GM10266 (cell line): ENCODE results near the gene SRCIN1.

Source experiments
- DNase-seq: peaks from one replicate; pipeline ENCODE4 v3.0.0; 2012; ENCODE audit errors: extremely low spot score
- TF ChIP-seq, protein P1 (sequence below): IDR thresholded peaks from 2 replicates; pipeline ENCODE4 v1.5.1; 2012; ENCODE audit warnings: mild to moderate bottlenecking, low read depth; ENCODE audit not compliant: control insufficient read depth, insufficient read depth; ENCODE audit errors: missing control alignments

Gene SRCIN1

DNA sequence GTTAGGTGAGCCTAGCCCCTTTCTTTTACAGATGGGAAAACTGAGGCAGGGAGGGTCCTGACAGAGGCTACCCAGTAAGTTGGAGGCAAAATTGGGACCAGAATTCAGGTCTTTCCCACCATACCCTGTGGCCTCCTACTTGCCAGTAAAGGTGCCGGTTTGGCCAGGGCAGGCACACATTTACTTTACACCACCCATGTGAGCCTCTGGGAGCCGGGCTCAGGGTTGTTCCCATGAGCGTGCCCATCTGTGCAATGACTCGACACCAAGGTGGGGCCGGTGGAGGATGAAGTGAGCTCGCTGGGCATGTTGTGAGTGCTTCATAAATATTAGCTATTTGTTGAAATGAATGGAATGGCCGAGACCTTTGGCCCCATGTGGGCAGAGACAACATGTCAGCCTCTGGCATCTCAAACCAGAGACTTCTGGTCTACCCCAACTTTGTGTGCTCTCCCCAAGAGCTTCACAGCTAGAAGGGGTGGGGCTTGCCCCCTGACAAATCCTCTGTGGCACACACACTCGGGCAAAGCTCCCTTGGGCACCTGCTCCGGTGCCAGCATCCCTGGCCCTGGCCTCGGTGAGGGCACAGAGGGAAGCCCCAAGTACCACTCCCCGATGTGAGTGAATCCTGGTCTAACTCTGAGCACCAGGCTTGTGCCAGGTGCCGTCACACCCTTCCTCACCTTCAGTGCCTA lies 60.1 kb downstream of the SRCIN1 start:
- TF ChIP-seq, protein P1, sequence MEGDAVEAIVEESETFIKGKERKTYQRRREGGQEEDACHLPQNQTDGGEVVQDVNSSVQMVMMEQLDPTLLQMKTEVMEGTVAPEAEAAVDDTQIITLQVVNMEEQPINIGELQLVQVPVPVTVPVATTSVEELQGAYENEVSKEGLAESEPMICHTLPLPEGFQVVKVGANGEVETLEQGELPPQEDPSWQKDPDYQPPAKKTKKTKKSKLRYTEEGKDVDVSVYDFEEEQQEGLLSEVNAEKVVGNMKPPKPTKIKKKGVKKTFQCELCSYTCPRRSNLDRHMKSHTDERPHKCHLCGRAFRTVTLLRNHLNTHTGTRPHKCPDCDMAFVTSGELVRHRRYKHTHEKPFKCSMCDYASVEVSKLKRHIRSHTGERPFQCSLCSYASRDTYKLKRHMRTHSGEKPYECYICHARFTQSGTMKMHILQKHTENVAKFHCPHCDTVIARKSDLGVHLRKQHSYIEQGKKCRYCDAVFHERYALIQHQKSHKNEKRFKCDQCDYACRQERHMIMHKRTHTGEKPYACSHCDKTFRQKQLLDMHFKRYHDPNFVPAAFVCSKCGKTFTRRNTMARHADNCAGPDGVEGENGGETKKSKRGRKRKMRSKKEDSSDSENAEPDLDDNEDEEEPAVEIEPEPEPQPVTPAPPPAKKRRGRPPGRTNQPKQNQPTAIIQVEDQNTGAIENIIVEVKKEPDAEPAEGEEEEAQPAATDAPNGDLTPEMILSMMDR: no peak
- no peak for DNase-seq

DNA sequence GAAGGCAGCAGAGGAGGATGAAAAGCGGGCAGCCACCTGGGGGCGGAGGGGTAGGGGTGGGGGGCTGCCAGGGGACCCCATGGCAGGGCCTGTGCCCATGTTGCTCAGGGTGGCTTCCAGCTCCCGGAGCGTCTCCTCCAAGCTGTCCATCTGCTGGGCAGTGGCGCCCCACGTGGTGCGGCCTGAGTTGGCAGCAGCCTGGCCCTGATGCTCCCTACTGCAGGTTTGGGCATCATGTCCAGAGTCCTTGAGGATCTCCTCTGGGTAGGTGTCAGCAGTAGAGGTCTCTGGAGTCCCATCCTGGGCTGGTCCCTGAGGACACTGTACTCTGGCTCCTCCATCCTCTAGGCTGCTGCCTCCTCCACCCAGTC lies 60.9 kb downstream of the SRCIN1 start:
- TF ChIP-seq, protein P1: no peak
- DNase-seq: no peak

DNA sequence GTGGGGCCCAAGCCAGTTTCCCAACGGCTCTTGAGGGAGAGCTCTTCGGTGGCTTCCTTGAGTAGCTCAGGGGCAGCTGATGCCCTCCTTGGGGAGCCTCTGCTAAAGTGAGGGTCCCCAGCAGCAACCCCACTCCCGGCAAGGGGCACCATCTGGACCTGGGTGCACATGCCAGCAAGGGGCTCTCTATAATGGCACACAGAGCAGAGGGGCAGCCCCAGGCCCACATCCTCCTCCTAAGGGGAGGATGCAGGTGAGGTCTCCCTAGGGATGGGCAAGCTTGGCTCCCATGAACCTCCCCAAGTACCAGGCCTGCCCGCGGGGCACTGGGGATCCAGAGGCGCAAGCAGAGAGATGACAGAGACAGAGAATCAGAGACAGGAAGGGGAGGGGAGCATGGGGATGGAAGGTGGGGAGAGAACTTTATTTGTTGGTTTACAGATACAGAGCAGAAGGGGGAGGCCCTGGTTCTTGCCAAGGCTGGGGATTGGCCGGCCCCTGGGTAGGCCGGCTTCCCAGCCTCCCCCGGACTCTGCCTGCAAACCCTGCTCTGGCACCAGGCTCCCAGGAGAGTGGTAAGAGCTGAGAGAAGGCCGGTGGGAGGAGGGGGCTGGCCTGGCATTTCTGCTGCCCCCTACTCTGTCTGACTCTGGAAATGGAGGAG lies 61.4 kb downstream of the SRCIN1 start:
- DNase-seq: no peak
- TF ChIP-seq, protein P1: no peak

DNA sequence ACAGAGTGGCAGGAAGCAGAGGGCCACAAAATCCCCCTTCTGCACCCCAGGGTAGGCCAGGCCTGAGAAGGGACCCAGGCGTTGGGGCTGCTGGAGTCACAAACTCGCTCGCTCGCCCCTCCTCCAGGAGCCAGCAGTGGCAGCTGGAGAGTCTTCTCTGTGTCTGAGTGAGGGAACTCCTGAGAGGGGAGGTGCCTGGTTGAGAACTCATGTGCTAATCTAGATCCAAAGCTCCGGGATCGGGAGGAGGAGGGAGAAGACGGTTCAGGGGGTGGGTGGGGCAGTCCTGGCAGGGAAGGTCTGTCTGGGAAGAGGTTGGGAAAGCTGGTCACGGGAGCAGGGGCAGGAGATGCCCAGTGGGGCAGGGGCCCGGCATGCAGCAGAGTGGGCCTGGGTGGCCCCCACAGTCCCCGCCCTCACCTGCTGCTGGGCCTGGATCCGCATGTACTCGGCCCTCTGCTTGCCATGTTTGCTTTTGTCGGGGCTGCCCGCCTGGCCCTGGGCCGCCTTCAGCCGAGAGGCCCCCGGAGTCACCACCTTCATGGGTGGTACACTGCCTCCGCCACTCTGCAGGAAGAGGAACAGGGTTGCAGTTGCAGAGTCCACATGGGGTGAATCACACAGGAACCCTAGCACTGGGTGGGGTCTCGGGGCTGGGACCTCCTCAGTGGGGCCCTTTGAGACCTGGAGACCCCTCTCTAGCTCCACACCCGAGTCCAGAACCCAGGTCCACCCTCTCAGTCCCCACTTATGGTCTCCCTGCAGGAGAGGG lies 62.2 kb downstream of the SRCIN1 start:
- TF ChIP-seq, protein P1: no peak
- no peak for DNase-seq

DNA sequence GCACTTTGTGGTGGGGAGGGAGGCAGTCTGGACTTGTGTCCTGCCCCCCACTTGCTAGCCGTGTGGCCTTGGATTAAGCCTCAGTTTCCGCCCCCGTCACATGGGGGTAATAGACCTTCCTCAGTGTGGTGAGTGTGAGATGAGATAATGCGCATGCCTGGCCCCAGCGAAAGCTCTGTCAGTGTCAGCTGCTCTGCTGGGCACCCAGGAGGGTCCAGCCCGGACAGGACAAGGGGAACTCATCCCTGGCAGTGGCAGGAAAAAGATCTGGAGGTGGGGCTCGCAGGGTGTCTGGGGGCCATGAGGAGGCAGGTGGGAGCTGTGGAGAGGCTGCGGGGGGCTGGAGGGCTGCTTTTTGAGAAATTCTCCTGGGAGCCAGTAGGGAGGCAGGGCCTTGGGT lies 63.5 kb downstream of the SRCIN1 start:
- DNase-seq: no peak
- TF ChIP-seq, protein P1: no peak

DNA sequence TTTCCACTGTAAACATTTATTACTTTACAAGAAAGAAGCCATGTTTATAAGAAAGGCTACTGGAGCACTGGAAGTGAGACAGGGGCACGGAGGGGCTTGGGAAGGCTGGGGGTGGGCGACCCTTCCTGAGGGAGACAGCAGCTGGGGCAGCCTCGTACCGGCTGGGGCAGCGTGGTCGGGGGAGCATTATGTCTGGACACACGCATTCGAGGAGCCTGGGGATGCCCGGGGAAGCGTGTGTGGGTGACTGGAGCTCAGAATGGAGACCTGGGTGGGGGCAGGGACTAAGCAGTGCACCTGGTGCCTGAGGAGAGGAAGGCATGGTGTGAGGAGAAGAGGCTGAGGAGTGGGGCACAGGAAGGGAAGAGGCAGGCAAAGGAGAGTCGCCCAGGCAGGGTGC lies 64.5 kb downstream of the SRCIN1 start:
- TF ChIP-seq, protein P1: no peak

More for the DNA sequence above, 64.5 kb downstream of the SRCIN1 start:
- no peak for DNase-seq
